K562 (cell line): Measurements from ENCODE around the gene TAF11L13. TPM values are rescaled to one million over a fixed set of nuclear protein-coding genes. Genes with fewer than 3 reads are reported as not detected.

Experiments
- ATAC-seq: fragments of 200-7000 bp; cut with Tn5 transposase; 3 replicates; pipeline ENCODE4 v1.9.1; 2020; ENCODE audit warnings: moderate library complexity
- BruUV-seq: library from RNA; stranded (reverse); fragments of 400-500 nt; replicated peaks from 2 replicates; lab custom pipeline; 2021; lab: Mats Ljungman, UMichigan
- CTCF ChIA-PET: fragments of 300-600 bp; formaldehyde crosslinking; extraction: SDS; loops from one replicate; lab custom pipeline; 2021; ENCODE audit warnings: low intra/inter-chr PET ratio; lab: Yijun Ruan, JAX
- POLR2A ChIA-PET: fragments of 300-600, 350-650 bp; sonication (Branson Sonifier 250); formaldehyde crosslinking; extraction: SDS; loops from one replicate; lab custom pipeline; 2021; ENCODE audit warnings: antibody characterized with exemption, inconsistent platforms; lab: Yijun Ruan, JAX
- DNase-seq, 4 experiments: peaks; one replicate each; pipeline versions ENCODE4 v3.0.0 to v3.0.0-alpha.2; 2011 to 2018; ENCODE audit warnings: low spot score in 3 of 4, mixed read lengths in 3 of 4; ENCODE audit errors: extremely low read depth in 1 of 4
- FAIRE-seq: peaks from 2 replicates; lab custom pipeline; 2011; peaks lifted over from hg19 to GRCh38; lab: Jason Lieb, UNC
- H2AFZ ChIP-seq: 2 replicates; pipeline ENCODE4 v1.6.0; 2011; ENCODE audit warnings: low read depth, low read length, control low read depth, inconsistent platforms
- H3K27ac ChIP-seq: fragments of 200-600 bp; 3 replicates; pipeline ENCODE4 v1.8.0; 2011; ENCODE audit warnings: low read depth, mild to moderate bottlenecking, control low read depth, inconsistent platforms, low read length, moderate library complexity, mixed read lengths; ENCODE audit errors: extremely low read depth
- H3K27me3 ChIP-seq, 2 experiments: fragments of 300-600 bp in 1 of 2; 2 replicates in 1 of 2; 3 replicates in 1 of 2; pipeline versions ENCODE4 v1.6.0 to v1.8.0; 2011; ENCODE audit warnings: inconsistent platforms in 2 of 2, low read length in 2 of 2, mild to moderate bottlenecking in 1 of 2, mixed read lengths in 1 of 2, moderate library complexity in 1 of 2; ENCODE audit not compliant: control insufficient read depth in 2 of 2, insufficient read depth in 2 of 2
- H3K36me3 ChIP-seq: fragments of 300-600 bp; 3 replicates; pipeline ENCODE4 v1.8.0; 2011; ENCODE audit warnings: mild to moderate bottlenecking, low read length, inconsistent platforms; ENCODE audit not compliant: control insufficient read depth, insufficient read depth
- H3K4me1 ChIP-seq, 2 experiments: fragments of 200-600 bp in 1 of 2; replicated peaks in 1 of 2; 2 replicates in 1 of 2; 3 replicates in 1 of 2; pipeline versions ENCODE4 v1.5.1 to v1.8.0; 2011; ENCODE audit warnings: inconsistent platforms in 2 of 2, low read length in 2 of 2, mild to moderate bottlenecking in 1 of 2, mixed read lengths in 1 of 2, moderate library complexity in 1 of 2; ENCODE audit not compliant: control insufficient read depth in 2 of 2, insufficient read depth in 2 of 2
- H3K4me2 ChIP-seq: 2 replicates; pipeline ENCODE4 v1.6.1; 2011; ENCODE audit warnings: low read length, control low read depth, inconsistent platforms, mixed read lengths; ENCODE audit not compliant: insufficient read depth
- H3K4me3 ChIP-seq: fragments of 200-600 bp; sonication (generic), shearing (Covaris generic); 2 replicates; pipeline ENCODE4 v1.5.1; 2016; ENCODE audit warnings: control low read depth, inconsistent platforms
- H3K79me2 ChIP-seq: fragments of 200-600 bp; 3 replicates; pipeline ENCODE4 v1.8.0; 2011; ENCODE audit warnings: low read length, inconsistent platforms; ENCODE audit not compliant: control insufficient read depth, insufficient read depth
- H3K9ac ChIP-seq, 2 experiments: 2 replicates each; pipeline versions ENCODE4 v1.6.0 to v1.6.1; 2011; ENCODE audit warnings: low read depth in 2 of 2, low read length in 2 of 2, control low read depth in 1 of 2, inconsistent platforms in 1 of 2, mild to moderate bottlenecking in 1 of 2, mixed read lengths in 1 of 2; ENCODE audit not compliant: insufficient read depth in 1 of 2
- H3K9me1 ChIP-seq: one replicate; pipeline ENCODE4 v1.6.0; 2011; ENCODE audit warnings: inconsistent platforms, mild to moderate bottlenecking, low read length, moderate library complexity; ENCODE audit not compliant: control insufficient read depth, insufficient read depth
- H3K9me3 ChIP-seq: replicated peaks from 2 replicates; pipeline ENCODE4 v1.5.1; 2011; ENCODE audit warnings: low read depth, low read length, inconsistent platforms; ENCODE audit not compliant: control insufficient read depth, insufficient read depth
- H4K20me1 ChIP-seq: replicated peaks from 2 replicates; pipeline ENCODE4 v1.6.1; 2011; ENCODE audit warnings: low read length, inconsistent platforms, mixed read lengths; ENCODE audit not compliant: control insufficient read depth, insufficient read depth
- BRF1 ChIP-seq: IDR thresholded peaks from 3 replicates; pipeline ENCODE4 v1.6.1; 2011; ENCODE audit warnings: borderline replicate concordance, mild to moderate bottlenecking; ENCODE audit not compliant: insufficient read length; ENCODE audit errors: extremely low read depth
- CSDE1 ChIP-seq, 2 experiments: fragments of 450-650 bp; IDR thresholded peaks; 2 replicates each; pipeline ENCODE4 v1.6.1; 2016; ENCODE audit warnings: mild to moderate bottlenecking in 1 of 2
- ETV5 ChIP-seq: sonication (generic); formaldehyde crosslinking; IDR thresholded peaks from 2 replicates; pipeline ENCODE4 v1.4.0; 2020; ENCODE audit warnings: low read depth, mild to moderate bottlenecking, missing genetic modification reagents
- GTF2F1 ChIP-seq: IDR thresholded peaks from 2 replicates; pipeline ENCODE4 v1.6.1; 2011; ENCODE audit warnings: low read depth, low read length, improper control_type of control experiment
- KDM2B ChIP-seq: fragments of 250-450 bp; sonication (Bioruptor Pico); IDR thresholded peaks from 2 replicates; pipeline ENCODE4 v1.8.0; 2021; ENCODE audit warnings: mild to moderate bottlenecking, moderate library complexity
- L3MBTL2 ChIP-seq: fragments of 450-650 bp; IDR thresholded peaks from 2 replicates; pipeline ENCODE4 v1.6.1; 2016; ENCODE audit warnings: mild to moderate bottlenecking, moderate library complexity
- RFX1 ChIP-seq: fragments of 450-650 bp; IDR thresholded peaks from 2 replicates; pipeline ENCODE4 v1.6.1; 2016; ENCODE audit warnings: mild to moderate bottlenecking, moderate library complexity
- SMC3 ChIP-seq: conservative IDR thresholded peaks from 2 replicates; pipeline ENCODE4 v1.6.1; 2011; ENCODE audit warnings: low read depth, low read length, improper control_type of control experiment; ENCODE audit not compliant: insufficient read depth
- TBP ChIP-seq: optimal IDR thresholded peaks from 2 replicates; pipeline ENCODE3; 2011; ENCODE audit warnings: low read depth, low read length, improper control_type of control experiment
- TFAP4 ChIP-seq: sonication (generic); formaldehyde crosslinking; IDR thresholded peaks from 2 replicates; pipeline ENCODE4 v1.8.0; 2022; ENCODE audit warnings: missing genetic modification reagents, mild to moderate bottlenecking, moderate library complexity, borderline replicate concordance
- TSHZ1 ChIP-seq: fragments of 250-450 bp; sonication (Bioruptor Pico); IDR thresholded peaks from 2 replicates; pipeline ENCODE4 v1.4.0; 2020; ENCODE audit warnings: mild to moderate bottlenecking, moderate library complexity
- ZMIZ1 ChIP-seq, 2 experiments: fragments of 150-350 bp in 1 of 2; IDR thresholded peaks; 2 replicates each; pipeline ENCODE4 v1.6.1; 2012 to 2016; ENCODE audit warnings: low read depth in 2 of 2, low read length in 2 of 2, mild to moderate bottlenecking in 1 of 2, moderate library complexity in 1 of 2
- ZNF133 ChIP-seq: fragments of 250-450 bp; sonication (Bioruptor Pico); IDR thresholded peaks from 2 replicates; pipeline ENCODE4 v1.4.0; 2020; ENCODE audit warnings: mild to moderate bottlenecking
- ZNF347 ChIP-seq: fragments of 450-650 bp; formaldehyde crosslinking; IDR thresholded peaks from 2 replicates; pipeline ENCODE4 v1.4.0; 2020; ENCODE audit warnings: low read depth, mild to moderate bottlenecking, moderate library complexity
- ZNF507 ChIP-seq: conservative IDR thresholded peaks from 2 replicates; pipeline ENCODE4 v1.6.1; 2017; ENCODE audit warnings: missing genetic modification characterization, missing compliant biosample characterization
- ZNF766 ChIP-seq: fragments of 200-800 bp; sonication (Bioruptor generic); conservative IDR thresholded peaks from 2 replicates; pipeline ENCODE4 v1.6.1; 2016; ENCODE audit warnings: missing genetic modification characterization, missing compliant biosample characterization
- WGBS: fragments of 100-300 bp; shearing (Covaris generic); methylation state at CpG from one replicate; pipeline ENCODE4 v1.1.6; 2016; ENCODE audit warnings: low coverage, mixed read lengths; ENCODE audit not compliant: insufficient coverage; ENCODE audit errors: missing lambda C conversion rate; 5-methylcytosine and 5-hydroxymethylcytosine counted together
- in situ Hi-C: fragments of 300-500 bp; cut with MboI; formaldehyde crosslinking; loops from 4 replicates; pipeline ENCODE4 v1.15.0; 2018; ENCODE audit warnings: inconsistent platforms, mixed read lengths
- intact Hi-C: fragments of 100-400 bp; cut with micrococcal nuclease; formaldehyde crosslinking; loops from 2 replicates; pipeline ENCODE4 v1.14.2; 2022
- polyA plus RNA-seq, 8 experiments: library from polyadenylated mRNA; depleted of rRNA in 4 of 8; stranded (reverse) in 5 of 8; unstranded in 3 of 8; fragments of >200 nt; fragmentation: Nextera tagmentation in 2 of 8; fragmentation: Illumina TruSeq in 1 of 8; extraction: Ambion mirVana in 2 of 8; extraction: Trizol in 1 of 8; gene quantifications; 2 replicates each; pipeline versions ENCODE4 v1.2.1 to v1.2.3, GENCODE V29; 2011 to 2014; ENCODE audit warnings: inconsistent platforms in 1 of 8, missing spikeins in 1 of 8
- total RNA-seq, 7 experiments: library from RNA; depleted of rRNA in 6 of 7; stranded (reverse); fragments of >200 nt in 6 of 7; fragmentation: Illumina TruSeq in 2 of 7; extraction: Trizol in 2 of 7; gene quantifications; 2 replicates each; pipeline versions ENCODE4 v1.2.1 to v1.2.3, GENCODE V29; 2011 to 2021; ENCODE audit warnings: low replicate concordance in 1 of 7

The TAF11L13 gene
- total and polyA plus RNA-seq, 9 of the 15 experiments (the other 6 are each of a cell fraction or from before 2014, with no cell fraction given): not detected

GRCh38 chr5:17678751-17679324, 47.0 kb downstream of the TAF11L13 start:
- in situ Hi-C loops: no loop called here
- TF ChIP-seq ZNF133 (CRISPR knock-in tag) (no peak), RFX1 (no peak), ZNF347 (CRISPR knock-in tag) (no peak), ZNF507 (tag) (no peak), ZNF766 (CRISPR knock-in tag) (no peak), ZMIZ1 (IDR thresholded peaks at IDR 0.05; ENCODE audit: low read depth in 2 of 2, low read length in 2 of 2) (no peak), SMC3 (no peak), CSDE1 (IDR thresholded peaks at IDR 0.05) (no peak), BRF1 (no peak), KDM2B (no peak), GTF2F1 (no peak), TFAP4 (CRISPR knock-in tag) (no peak), TSHZ1 (CRISPR knock-in tag) (no peak), L3MBTL2 (no peak), ETV5 (CRISPR knock-in tag) (no peak), TBP (no peak)
- no peak for FAIRE-seq
- no peaks in the 10 kb centered on the region for H3K27me3 ChIP-seq
- no TSS peak for BruUV-seq
- intact Hi-C loops: no loop called here
- H3K9me1 ChIP-seq: no peaks in the 10 kb centered on the region
- H3K9ac ChIP-seq: no peak overlapping the region
- no peak overlapping the region for H3K4me2 ChIP-seq
- H3K9me3 ChIP-seq: no peaks in the 10 kb centered on the region
- ChIA-PET CTCF (no interaction called here), POLR2A (interaction anchor here (1.1 kb wide), 1 partner anchor 8 kb away, joined by 3 read pairs; no protein-coding TSS in a partner anchor)
- H3K4me3 ChIP-seq: no peak overlapping the region
- H2AFZ ChIP-seq: no peak overlapping the region
- 1% methylated on average over 4 of the region's 4 CpGs for WGBS
- H4K20me1 ChIP-seq: no peaks in the 10 kb centered on the region
- no peaks in the 10 kb centered on the region for H3K4me1 ChIP-seq
- DNase-seq: no peak
- no peaks in the 10 kb centered on the region for H3K36me3 ChIP-seq
- H3K27ac ChIP-seq: no peak overlapping the region
- ATAC-seq: no peak
- no peaks in the 10 kb centered on the region for H3K79me2 ChIP-seq
